Astrocyte (in vitro differentiated cells and primary cell): ENCODE measurements around the gene ICA1. TPM values are rescaled to one million over a fixed set of nuclear protein-coding genes. Genes with fewer than 3 reads are reported as not detected.

Source experiments
- DNase-seq: peaks from one replicate; pipeline ENCODE4 v3.0.0-alpha.2; 2010; ENCODE audit warnings: low read depth
- FAIRE-seq: peaks from 2 replicates; lab custom pipeline; 2011; peaks lifted over from hg19 to GRCh38; lab: Jason Lieb, UNC
- H2AFZ ChIP-seq: 2 replicates; pipeline ENCODE4 v1.6.0; 2012; ENCODE audit warnings: low read depth, low read length, inconsistent platforms
- H3K27ac ChIP-seq: 2 replicates; pipeline ENCODE4 v1.5.1; 2011; ENCODE audit warnings: low read depth, low read length, inconsistent platforms
- H3K27me3 ChIP-seq: 2 replicates; pipeline ENCODE4 v1.6.0; 2011; ENCODE audit warnings: low read length, inconsistent platforms; ENCODE audit not compliant: insufficient read depth
- H3K36me3 ChIP-seq: 2 replicates; pipeline ENCODE4 v1.5.1; 2011; ENCODE audit warnings: low read length, inconsistent platforms; ENCODE audit not compliant: insufficient read depth
- H3K4me1 ChIP-seq: 2 replicates; pipeline ENCODE4 v1.5.1; 2011; ENCODE audit warnings: low read length, inconsistent platforms; ENCODE audit not compliant: insufficient read depth
- H3K4me2 ChIP-seq: 2 replicates; pipeline ENCODE4 v1.6.0; 2012; ENCODE audit warnings: low read length, inconsistent platforms
- H3K4me3 ChIP-seq: 2 replicates; pipeline ENCODE4 v1.5.1; 2011; ENCODE audit warnings: low read depth, mild to moderate bottlenecking, low read length, inconsistent platforms; ENCODE audit not compliant: insufficient read depth
- H3K79me2 ChIP-seq: 2 replicates; pipeline ENCODE4 v1.6.0; 2012; ENCODE audit warnings: mild to moderate bottlenecking, low read length, inconsistent platforms; ENCODE audit not compliant: insufficient read depth
- H3K9ac ChIP-seq: 2 replicates; pipeline ENCODE4 v1.6.0; 2012; ENCODE audit warnings: mild to moderate bottlenecking, low read length, inconsistent platforms
- H3K9me3 ChIP-seq: 2 replicates; pipeline ENCODE4 v1.5.1; 2012; ENCODE audit warnings: low read depth, mild to moderate bottlenecking, low read length, inconsistent platforms; ENCODE audit not compliant: insufficient read depth
- H4K20me1 ChIP-seq: 2 replicates; pipeline ENCODE4 v1.6.0; 2012; ENCODE audit warnings: low read length, inconsistent platforms; ENCODE audit not compliant: insufficient read depth
- H3K27ac Mint-ChIP-seq: one replicate; pipeline ENCODE4 v1.8.0; 2021; ENCODE audit warnings: mild to moderate bottlenecking, mixed read lengths; ENCODE audit not compliant: unreplicated experiment
- H3K27me3 Mint-ChIP-seq: one replicate; pipeline ENCODE4 v1.8.0; 2021; ENCODE audit warnings: low read depth, mixed read lengths; ENCODE audit not compliant: unreplicated experiment
- H3K36me3 Mint-ChIP-seq: one replicate; pipeline ENCODE4 v1.8.0; 2021; ENCODE audit warnings: low read depth, mixed read lengths; ENCODE audit not compliant: unreplicated experiment
- H3K4me1 Mint-ChIP-seq: one replicate; pipeline ENCODE4 v1.8.0; 2021; ENCODE audit warnings: low read depth, mixed read lengths; ENCODE audit not compliant: unreplicated experiment
- H3K4me3 Mint-ChIP-seq: one replicate; pipeline ENCODE4 v1.8.0; 2021; ENCODE audit warnings: mild to moderate bottlenecking, moderate library complexity, mixed read lengths; ENCODE audit not compliant: unreplicated experiment
- H3K9me3 Mint-ChIP-seq: one replicate; pipeline ENCODE4 v1.8.0; 2021; ENCODE audit warnings: mild to moderate bottlenecking, mixed read lengths; ENCODE audit not compliant: unreplicated experiment
- CTCF ChIP-seq: IDR thresholded peaks from 2 replicates; pipeline ENCODE4 v1.5.1; 2011; ENCODE audit warnings: low read depth, mild to moderate bottlenecking, inconsistent platforms, low read length, moderate library complexity; ENCODE audit not compliant: insufficient read depth
- EZH2 ChIP-seq: IDR thresholded peaks from 2 replicates; pipeline ENCODE4 v1.6.1; 2012; ENCODE audit warnings: mild to moderate bottlenecking, low read length, inconsistent platforms; ENCODE audit not compliant: insufficient read depth
- total RNA-seq: library from RNA; stranded (reverse); gene quantifications from 2 replicates; pipeline ENCODE4 v1.2.1, GENCODE V29; 2021

The ICA1 gene
- total RNA-seq, 1 donor from 2014 or later, result 8.0 TPM

- no peaks in the 10 kb centered on the region for H3K27me3 ChIP-seq
- H3K27ac ChIP-seq, result no peak overlapping the region
- H3K9me3 ChIP-seq, result no peaks in the 10 kb centered on the region
- Mint-ChIP-seq H3K27me3 (no peaks in the 10 kb centered on the region), H3K27ac (no peak overlapping the region), H3K4me3 (no peak overlapping the region), H3K36me3 (no peaks in the 10 kb centered on the region), H3K9me3 (no peaks in the 10 kb centered on the region), H3K4me1 (no peaks in the 10 kb centered on the region)
- H3K4me2 ChIP-seq, result no peak overlapping the region
- H2AFZ ChIP-seq, result no peak overlapping the region
- H3K4me3 ChIP-seq, result no peak overlapping the region
- no peak for FAIRE-seq
- H3K4me1 ChIP-seq, result no peaks in the 10 kb centered on the region
- no peaks in the 10 kb centered on the region for H3K79me2 ChIP-seq
- no peak for DNase-seq
- no peaks in the 10 kb centered on the region for H3K36me3 ChIP-seq
- no peaks in the 10 kb centered on the region for H4K20me1 ChIP-seq
- TF ChIP-seq EZH2 (no peak), CTCF (no peak)
- H3K9ac ChIP-seq, result no peak overlapping the region
Measured at GRCh38 chr7:8282162-8282561, 20.2 kb upstream of the ICA1 start.

GRCh38 chr7:8278183-8278582, 16.2 kb upstream of the ICA1 start:
- FAIRE-seq (no peak), DNase-seq (no peak)
- Histone ChIP-seq H3K9ac (no peak overlapping the region), H2AFZ (no peak overlapping the region), H3K4me3 (no peak overlapping the region), H4K20me1 (no peaks in the 10 kb centered on the region), H3K9me3 (no peaks in the 10 kb centered on the region), H3K79me2 (no peaks in the 10 kb centered on the region), H3K27me3 (no peaks in the 10 kb centered on the region), H3K36me3 (no peaks in the 10 kb centered on the region), H3K4me1 (no peaks in the 10 kb centered on the region), H3K27ac (no peak overlapping the region), H3K4me2 (no peak overlapping the region)
- Mint-ChIP-seq H3K27ac (no peak overlapping the region), H3K9me3 (no peaks in the 10 kb centered on the region), H3K4me1 (peaks cover 6% of the 10 kb centered on the region), H3K27me3 (no peaks in the 10 kb centered on the region), H3K36me3 (no peaks in the 10 kb centered on the region), H3K4me3 (no peak overlapping the region)
- no peak for TF ChIP-seq EZH2
- no peak for TF ChIP-seq CTCF

GRCh38 chr7:8277394-8277982, 15.5 kb upstream of the ICA1 start:
- no peaks in the 10 kb centered on the region for H3K36me3 ChIP-seq
- H3K9ac ChIP-seq, result no peak overlapping the region
- H3K4me2 ChIP-seq, result no peak overlapping the region
- Mint-ChIP-seq H3K4me3 (no peak overlapping the region), H3K27me3 (no peaks in the 10 kb centered on the region), H3K9me3 (no peaks in the 10 kb centered on the region), H3K36me3 (no peaks in the 10 kb centered on the region), H3K27ac (no peak overlapping the region), H3K4me1 (peaks cover 6% of the 10 kb centered on the region)
- H3K27ac ChIP-seq, result no peak overlapping the region
- no peaks in the 10 kb centered on the region for H3K4me1 ChIP-seq
- no peaks in the 10 kb centered on the region for H3K79me2 ChIP-seq
- H3K4me3 ChIP-seq, result no peak overlapping the region
- no peak for TF ChIP-seq CTCF
- TF ChIP-seq EZH2, result no peak
- no peak overlapping the region for H2AFZ ChIP-seq
- H3K27me3 ChIP-seq, result no peaks in the 10 kb centered on the region
- no peaks in the 10 kb centered on the region for H4K20me1 ChIP-seq
- no peaks in the 10 kb centered on the region for H3K9me3 ChIP-seq
- no peak for FAIRE-seq
- DNase-seq, result no peak
